ENCODE data around the gene PML.
A peak's percentile ranks its signal among the peaks of the same experiment; 100 is the strongest.
"Not testable (repeated sequence)": the region's sequence is repeated elsewhere in the genome, so short reads cannot be mapped to it uniquely, and the experiment has no call there.

Gene PML

DNA sequence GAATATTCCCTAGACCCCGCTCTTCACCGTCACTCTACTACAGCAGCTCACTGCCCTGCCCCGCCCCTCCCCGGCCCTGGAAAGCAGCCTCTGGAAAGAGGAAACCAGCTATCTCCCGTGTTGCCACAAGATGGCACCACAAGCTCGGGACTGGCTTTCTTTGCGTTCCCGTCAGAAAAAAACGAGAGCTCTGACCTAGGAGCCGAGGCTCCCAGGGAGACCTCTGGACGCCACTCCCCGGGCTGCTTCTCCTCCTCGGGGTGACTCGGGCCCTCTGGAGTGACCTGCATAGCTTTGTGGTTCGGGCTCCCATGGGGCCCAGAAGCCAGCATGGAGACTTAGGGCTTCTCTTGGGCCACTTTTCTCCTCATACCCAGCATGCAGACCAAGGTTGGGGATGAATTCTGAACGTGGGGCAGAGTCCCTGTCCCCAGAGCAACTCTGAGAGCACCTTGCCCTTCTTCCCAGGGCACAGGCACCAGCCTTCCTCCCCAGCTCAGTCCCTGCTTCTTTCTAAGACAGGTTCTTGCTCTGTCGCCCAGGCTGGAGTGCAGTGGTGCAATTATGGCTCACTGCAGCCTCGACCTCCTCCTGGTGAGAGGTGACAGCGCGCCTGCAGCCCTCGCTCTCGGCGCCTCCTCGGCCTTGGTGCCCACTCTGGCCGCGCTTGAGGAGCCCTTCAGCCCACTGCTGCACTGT, 21.4 kb upstream of the PML start:
- TF ChIP-seq, protein P1, sequence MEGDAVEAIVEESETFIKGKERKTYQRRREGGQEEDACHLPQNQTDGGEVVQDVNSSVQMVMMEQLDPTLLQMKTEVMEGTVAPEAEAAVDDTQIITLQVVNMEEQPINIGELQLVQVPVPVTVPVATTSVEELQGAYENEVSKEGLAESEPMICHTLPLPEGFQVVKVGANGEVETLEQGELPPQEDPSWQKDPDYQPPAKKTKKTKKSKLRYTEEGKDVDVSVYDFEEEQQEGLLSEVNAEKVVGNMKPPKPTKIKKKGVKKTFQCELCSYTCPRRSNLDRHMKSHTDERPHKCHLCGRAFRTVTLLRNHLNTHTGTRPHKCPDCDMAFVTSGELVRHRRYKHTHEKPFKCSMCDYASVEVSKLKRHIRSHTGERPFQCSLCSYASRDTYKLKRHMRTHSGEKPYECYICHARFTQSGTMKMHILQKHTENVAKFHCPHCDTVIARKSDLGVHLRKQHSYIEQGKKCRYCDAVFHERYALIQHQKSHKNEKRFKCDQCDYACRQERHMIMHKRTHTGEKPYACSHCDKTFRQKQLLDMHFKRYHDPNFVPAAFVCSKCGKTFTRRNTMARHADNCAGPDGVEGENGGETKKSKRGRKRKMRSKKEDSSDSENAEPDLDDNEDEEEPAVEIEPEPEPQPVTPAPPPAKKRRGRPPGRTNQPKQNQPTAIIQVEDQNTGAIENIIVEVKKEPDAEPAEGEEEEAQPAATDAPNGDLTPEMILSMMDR (conservative IDR thresholded peaks at IDR 0.05; ENCODE audit: low read length), result peak; percentile 84
- no peak for TF ChIP-seq EZH2phosphoT487 (IDR thresholded peaks at IDR 0.05; ENCODE audit: borderline replicate concordance)
- Histone ChIP-seq H4K20me1 (ENCODE audit: insufficient read depth, low read length, poor library complexity, severe bottlenecking) (no peaks in the 10 kb centered on the region), H3F3A (ENCODE audit: low read depth) (no peaks in the 10 kb centered on the region), H3K4me3 (ENCODE audit: low read length, poor library complexity, severe bottlenecking) (peak overlapping the region; percentile 66), H3K9me3 (ENCODE audit: insufficient read depth, low read depth, low read length) (no peaks in the 10 kb centered on the region), H2AFZ (ENCODE audit: low read length) (peak overlapping the region; percentile 94), H3K79me2 (ENCODE audit: insufficient read depth, low read length) (no peaks in the 10 kb centered on the region), H3K27me3 (ENCODE audit: insufficient read depth, low read length, poor library complexity, severe bottlenecking) (no peaks in the 10 kb centered on the region), H3K36me3 (ENCODE audit: insufficient read depth, low read length) (no peaks in the 10 kb centered on the region), H3K9ac (ENCODE audit: low read depth, low read length, poor library complexity, severe bottlenecking) (peak overlapping the region; percentile 55), H3K9me2 (replicated peaks; ENCODE audit: low read depth, low read length) (no peaks in the 10 kb centered on the region), H3K4me1 (ENCODE audit: insufficient read depth, low read length, poor library complexity, severe bottlenecking) (peaks cover 30% of the 10 kb centered on the region), H3K4me2 (ENCODE audit: low read depth, low read length, poor library complexity, severe bottlenecking) (peak overlapping the region; percentile 80)

DNA sequence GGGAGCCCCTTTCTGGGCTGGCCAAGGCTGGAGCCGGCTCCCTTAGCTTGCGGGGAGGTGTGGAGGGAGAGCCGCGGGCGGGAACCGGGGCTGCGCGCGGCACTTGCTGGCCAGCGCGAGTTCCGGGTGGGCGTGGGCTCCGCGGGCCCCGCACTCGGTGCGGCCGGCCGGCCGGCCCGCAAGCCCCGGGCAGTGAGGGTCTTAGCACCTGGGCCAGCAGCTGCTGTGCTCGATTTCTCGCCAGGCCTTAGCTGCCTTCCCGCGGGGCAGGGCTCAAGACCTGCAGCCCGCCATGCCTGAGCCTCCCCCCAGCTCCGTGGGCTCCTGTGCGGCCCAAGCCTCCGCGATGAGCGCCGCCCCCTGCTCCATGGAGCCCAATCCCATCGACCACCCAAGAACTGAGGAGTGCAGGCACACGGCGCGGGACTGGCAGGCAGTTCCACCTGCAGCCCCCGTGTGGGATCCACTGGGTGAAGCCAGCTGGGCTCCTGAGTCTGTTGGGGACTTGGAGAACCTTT, 20.8 kb upstream of the PML start:
- H2AFZ ChIP-seq (ENCODE audit: low read length); H3K9ac ChIP-seq (ENCODE audit: low read depth, low read length, poor library complexity, severe bottlenecking); H3K79me2 ChIP-seq (ENCODE audit: insufficient read depth, low read length); H3K4me3 ChIP-seq (ENCODE audit: low read length, poor library complexity, severe bottlenecking); H3K9me2 ChIP-seq (replicated peaks; ENCODE audit: low read depth, low read length); H3K36me3 ChIP-seq (ENCODE audit: insufficient read depth, low read length); H4K20me1 ChIP-seq (ENCODE audit: insufficient read depth, low read length, poor library complexity, severe bottlenecking); H3F3A ChIP-seq (ENCODE audit: low read depth); H3K4me2 ChIP-seq (ENCODE audit: low read depth, low read length, poor library complexity, severe bottlenecking); H3K27me3 ChIP-seq (ENCODE audit: insufficient read depth, low read length, poor library complexity, severe bottlenecking); H3K9me3 ChIP-seq (ENCODE audit: insufficient read depth, low read depth, low read length): not testable (repeated sequence)
- peaks cover 30% of the 10 kb centered on the region for H3K4me1 ChIP-seq (ENCODE audit: insufficient read depth, low read length, poor library complexity, severe bottlenecking)

DNA sequence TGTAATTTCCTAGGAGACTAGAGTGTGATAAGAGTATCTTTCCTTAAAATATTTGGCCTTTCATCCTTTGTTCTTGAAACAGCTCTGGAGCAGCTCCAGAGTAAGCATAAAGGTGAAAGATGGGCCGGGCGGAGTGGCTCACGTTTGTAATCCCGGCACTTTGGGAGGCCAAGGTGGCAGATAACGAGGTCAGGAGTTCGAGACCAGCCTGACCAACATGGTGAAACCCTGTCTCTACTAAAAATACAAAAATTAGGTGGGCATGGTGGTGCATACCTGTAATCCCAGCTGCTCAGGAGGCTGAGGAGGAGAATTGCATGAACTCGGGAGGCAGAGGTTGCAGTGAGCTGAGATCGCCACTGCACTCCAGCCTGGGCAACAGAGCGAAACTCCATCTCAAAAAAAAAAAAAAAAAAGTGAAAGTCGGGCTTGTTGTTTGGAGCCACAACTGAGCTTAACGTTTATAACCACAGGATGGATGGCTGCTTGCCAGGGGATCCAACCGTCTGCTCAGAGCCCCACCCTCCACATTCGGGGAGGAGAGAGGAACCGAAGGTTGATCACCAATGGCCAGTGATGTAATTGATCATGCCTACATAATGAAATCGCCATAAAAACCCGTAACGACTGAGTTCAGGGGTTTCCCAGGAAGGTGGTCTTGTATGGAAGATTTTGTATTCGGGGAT, 18.9 kb upstream of the PML start:
- Histone ChIP-seq H3K4me1 (ENCODE audit: insufficient read depth, low read length, poor library complexity, severe bottlenecking) (peaks cover 35% of the 10 kb centered on the region), H2AFZ (ENCODE audit: low read length) (peak overlapping the region; percentile 28), H3K9ac (ENCODE audit: low read depth, low read length, poor library complexity, severe bottlenecking) (peak overlapping the region; percentile 60), H3K4me2 (ENCODE audit: low read depth, low read length, poor library complexity, severe bottlenecking) (peak overlapping the region; percentile 61), H3K4me3 (ENCODE audit: low read length, poor library complexity, severe bottlenecking) (peak overlapping the region; percentile 39)
- not testable (repeated sequence) for H4K20me1 ChIP-seq (ENCODE audit: insufficient read depth, low read length, poor library complexity, severe bottlenecking); H3K9me3 ChIP-seq (ENCODE audit: insufficient read depth, low read depth, low read length); H3K36me3 ChIP-seq (ENCODE audit: insufficient read depth, low read length); H3K9me2 ChIP-seq (replicated peaks; ENCODE audit: low read depth, low read length); H3K79me2 ChIP-seq (ENCODE audit: insufficient read depth, low read length); H3F3A ChIP-seq (ENCODE audit: low read depth); H3K27me3 ChIP-seq (ENCODE audit: insufficient read depth, low read length, poor library complexity, severe bottlenecking)

DNA sequence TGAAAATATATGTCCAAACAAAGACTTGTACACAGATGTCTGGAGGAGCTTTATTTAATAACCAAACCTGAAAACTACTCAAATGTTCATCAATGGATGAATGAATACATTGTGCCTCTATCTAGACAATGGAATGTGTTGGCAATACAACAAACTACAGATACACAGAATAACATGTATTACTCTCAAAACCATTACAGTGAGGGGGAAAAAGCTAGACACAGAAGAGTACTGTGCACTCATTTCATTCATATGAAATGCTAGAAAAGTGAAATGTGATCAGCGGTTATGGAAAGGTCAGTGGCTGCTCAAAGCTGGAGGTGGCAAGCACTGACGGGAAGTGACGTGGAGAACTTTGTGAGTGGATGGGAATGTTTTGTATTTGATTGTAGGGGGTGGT, 15.6 kb upstream of the PML start:
- Histone ChIP-seq H3K27me3 (ENCODE audit: insufficient read depth, low read length, poor library complexity, severe bottlenecking) (no peaks in the 10 kb centered on the region), H3K4me1 (ENCODE audit: insufficient read depth, low read length, poor library complexity, severe bottlenecking) (peaks cover 62% of the 10 kb centered on the region), H3K9me2 (replicated peaks; ENCODE audit: low read depth, low read length) (no peaks in the 10 kb centered on the region), H3F3A (ENCODE audit: low read depth) (0 out of 2 replicates have a peak, but pooled peaks cover 4% of the 10 kb centered on the region), H2AFZ (ENCODE audit: low read length) (no peak overlapping the region), H3K4me2 (ENCODE audit: low read depth, low read length, poor library complexity, severe bottlenecking) (no peak overlapping the region), H3K9ac (ENCODE audit: low read depth, low read length, poor library complexity, severe bottlenecking) (no peak overlapping the region), H3K36me3 (ENCODE audit: insufficient read depth, low read length) (no peaks in the 10 kb centered on the region), H3K79me2 (ENCODE audit: insufficient read depth, low read length) (no peaks in the 10 kb centered on the region), H3K9me3 (ENCODE audit: insufficient read depth, low read depth, low read length) (no peaks in the 10 kb centered on the region), H3K4me3 (ENCODE audit: low read length, poor library complexity, severe bottlenecking) (no peak overlapping the region), H4K20me1 (ENCODE audit: insufficient read depth, low read length, poor library complexity, severe bottlenecking) (no peaks in the 10 kb centered on the region)
- TF ChIP-seq, protein P1 (conservative IDR thresholded peaks at IDR 0.05; ENCODE audit: low read length), result no peak
- no peak for TF ChIP-seq EZH2phosphoT487 (IDR thresholded peaks at IDR 0.05; ENCODE audit: borderline replicate concordance)

Data from Loucy (cell line).